Neutrophil (primary cell): ENCODE results near the gene POFUT2.

ENCODE experiments used
- H3K27ac ChIP-seq: fragments of 200-600 bp; sonication (generic); 2 replicates; pipeline ENCODE4 v1.5.1; 2016; ENCODE audit warnings: mild to moderate bottlenecking, moderate library complexity
- H3K27me3 ChIP-seq: fragments of 200-600 bp; sonication (generic); 2 replicates; pipeline ENCODE4 v1.6.0; 2016; ENCODE audit warnings: mild to moderate bottlenecking
- H3K36me3 ChIP-seq: fragments of 200-600 bp; sonication (generic); 2 replicates; pipeline ENCODE4 v1.5.1; 2017
- H3K4me1 ChIP-seq, 2 experiments: fragments of 200-600 bp in 1 of 2; sonication (generic) in 1 of 2; 1 replicate in 1 of 2; 2 replicates in 1 of 2; pipeline versions ENCODE4 v1.5.1 to v1.6.1; 2013 to 2016; ENCODE audit warnings: low read depth in 1 of 2, low read length in 1 of 2, mild to moderate bottlenecking in 1 of 2, moderate library complexity in 1 of 2; ENCODE audit not compliant: control insufficient read depth in 1 of 2, insufficient read depth in 1 of 2
- H3K4me3 ChIP-seq, 2 experiments: fragments of 200-600 bp in 1 of 2; sonication (generic) in 1 of 2; 1 replicate in 1 of 2; 2 replicates in 1 of 2; pipeline ENCODE4 v1.5.1; 2013 to 2016; ENCODE audit warnings: low read depth in 1 of 2, low read length in 1 of 2, mild to moderate bottlenecking in 1 of 2, moderate library complexity in 1 of 2
- H3K9me3 ChIP-seq: fragments of 200-600 bp; sonication (generic); 2 replicates; pipeline ENCODE4 v1.5.1; 2016
- TF ChIP-seq, protein P1 (sequence below): fragments of 200-600 bp; sonication (generic); IDR thresholded peaks from 2 replicates; pipeline ENCODE4 v1.5.1; 2016; ENCODE audit warnings: antibody characterized with exemption

The POFUT2 gene, protein sequence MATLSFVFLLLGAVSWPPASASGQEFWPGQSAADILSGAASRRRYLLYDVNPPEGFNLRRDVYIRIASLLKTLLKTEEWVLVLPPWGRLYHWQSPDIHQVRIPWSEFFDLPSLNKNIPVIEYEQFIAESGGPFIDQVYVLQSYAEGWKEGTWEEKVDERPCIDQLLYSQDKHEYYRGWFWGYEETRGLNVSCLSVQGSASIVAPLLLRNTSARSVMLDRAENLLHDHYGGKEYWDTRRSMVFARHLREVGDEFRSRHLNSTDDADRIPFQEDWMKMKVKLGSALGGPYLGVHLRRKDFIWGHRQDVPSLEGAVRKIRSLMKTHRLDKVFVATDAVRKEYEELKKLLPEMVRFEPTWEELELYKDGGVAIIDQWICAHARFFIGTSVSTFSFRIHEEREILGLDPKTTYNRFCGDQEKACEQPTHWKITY

DNA sequence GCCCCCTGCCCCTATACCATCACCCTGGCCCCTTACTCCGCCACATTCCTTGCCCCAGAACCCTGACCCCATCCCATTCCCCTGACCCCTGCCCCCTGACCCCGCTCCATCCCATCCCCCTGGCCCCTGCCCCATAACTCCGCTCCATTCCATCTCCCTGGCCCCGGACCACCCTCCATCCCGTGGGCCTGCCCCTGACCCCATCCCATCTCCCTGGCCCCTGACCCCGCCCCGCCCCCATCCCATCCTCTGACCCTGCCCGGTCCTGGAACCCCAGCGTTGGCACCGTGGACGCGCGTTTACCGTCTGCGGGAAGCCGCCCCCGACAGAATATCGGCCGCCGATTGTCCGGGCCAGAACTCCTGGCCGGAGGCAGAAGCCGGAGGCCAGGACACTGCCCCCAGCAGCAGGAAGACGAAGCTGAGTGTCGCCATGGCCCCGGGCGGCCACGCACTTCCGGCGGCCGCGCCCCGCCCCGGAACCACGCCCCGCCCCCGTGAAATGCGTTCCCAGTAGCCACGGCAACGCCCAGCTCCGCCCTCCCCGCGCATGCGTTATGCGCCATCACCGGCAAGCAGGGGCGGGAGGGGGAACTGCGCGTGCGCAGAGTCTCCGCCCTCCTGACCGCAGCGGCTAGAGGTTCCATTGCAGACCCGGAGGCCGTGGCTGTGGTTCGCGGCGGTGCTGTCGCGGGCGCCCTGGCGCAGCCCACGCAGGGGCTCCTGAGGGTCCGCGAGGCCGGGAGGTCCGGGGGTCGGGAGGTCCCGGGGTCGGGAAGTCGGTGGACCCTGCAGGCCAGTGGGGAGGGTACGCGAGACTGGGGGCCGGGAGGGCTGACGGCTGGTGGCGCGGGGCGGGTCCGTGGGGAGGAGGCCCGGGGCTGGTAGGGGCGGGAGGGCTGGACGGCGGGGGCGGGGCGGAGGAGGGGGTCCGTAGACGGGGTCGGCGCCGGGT, at the start of gene POFUT2:
POFUT2 (minus strand) TSS at position 458 of the 954 bp plus-strand sequence; CDS start at position 434, 24 bp downstream.
- no peaks in the 10 kb centered on the region for H3K9me3 ChIP-seq
- peaks cover 14 to 20% of the 10 kb centered on the region in 2 experiments for H3K4me1 ChIP-seq
- H3K36me3 ChIP-seq: peaks cover 32% of the 10 kb centered on the region
- H3K27ac ChIP-seq: peak within 1 kb of the TSS; percentile 85
- TF ChIP-seq, protein P1, sequence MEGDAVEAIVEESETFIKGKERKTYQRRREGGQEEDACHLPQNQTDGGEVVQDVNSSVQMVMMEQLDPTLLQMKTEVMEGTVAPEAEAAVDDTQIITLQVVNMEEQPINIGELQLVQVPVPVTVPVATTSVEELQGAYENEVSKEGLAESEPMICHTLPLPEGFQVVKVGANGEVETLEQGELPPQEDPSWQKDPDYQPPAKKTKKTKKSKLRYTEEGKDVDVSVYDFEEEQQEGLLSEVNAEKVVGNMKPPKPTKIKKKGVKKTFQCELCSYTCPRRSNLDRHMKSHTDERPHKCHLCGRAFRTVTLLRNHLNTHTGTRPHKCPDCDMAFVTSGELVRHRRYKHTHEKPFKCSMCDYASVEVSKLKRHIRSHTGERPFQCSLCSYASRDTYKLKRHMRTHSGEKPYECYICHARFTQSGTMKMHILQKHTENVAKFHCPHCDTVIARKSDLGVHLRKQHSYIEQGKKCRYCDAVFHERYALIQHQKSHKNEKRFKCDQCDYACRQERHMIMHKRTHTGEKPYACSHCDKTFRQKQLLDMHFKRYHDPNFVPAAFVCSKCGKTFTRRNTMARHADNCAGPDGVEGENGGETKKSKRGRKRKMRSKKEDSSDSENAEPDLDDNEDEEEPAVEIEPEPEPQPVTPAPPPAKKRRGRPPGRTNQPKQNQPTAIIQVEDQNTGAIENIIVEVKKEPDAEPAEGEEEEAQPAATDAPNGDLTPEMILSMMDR: peak; percentile 59
- peak within 1 kb of the TSS; percentile 67 to 86 for H3K4me3 ChIP-seq
- no peaks in the 10 kb centered on the region for H3K27me3 ChIP-seq

- TF ChIP-seq, protein P1: no peak
- no peak overlapping the region for H3K27ac ChIP-seq
- H3K27me3 ChIP-seq: peaks cover 35% of the 10 kb centered on the region
Observed at GRCh38 chr21:45336870-45337269, 49.2 kb upstream of the POFUT2 start.

GRCh38 chr21:45336535-45336810, 48.8 kb upstream of the POFUT2 start:
- H3K4me3 ChIP-seq: no peak overlapping the region
- peaks cover 31% of the 10 kb centered on the region for H3K27me3 ChIP-seq
- H3K36me3 ChIP-seq: no peaks in the 10 kb centered on the region
- no peaks in the 10 kb centered on the region for H3K9me3 ChIP-seq
- peaks cover 0 to 3% of the 10 kb centered on the region in 2 experiments for H3K4me1 ChIP-seq
- H3K27ac ChIP-seq: no peak overlapping the region
- TF ChIP-seq, protein P1: no peak

More at GRCh38 chr21:45336870-45337269, 49.2 kb upstream of the POFUT2 start:
- H3K36me3 ChIP-seq: no peaks in the 10 kb centered on the region
- H3K4me3 ChIP-seq: no peak overlapping the region
- H3K4me1 ChIP-seq: peaks cover 0 to 3% of the 10 kb centered on the region in 2 experiments
- H3K9me3 ChIP-seq: no peaks in the 10 kb centered on the region

DNA sequence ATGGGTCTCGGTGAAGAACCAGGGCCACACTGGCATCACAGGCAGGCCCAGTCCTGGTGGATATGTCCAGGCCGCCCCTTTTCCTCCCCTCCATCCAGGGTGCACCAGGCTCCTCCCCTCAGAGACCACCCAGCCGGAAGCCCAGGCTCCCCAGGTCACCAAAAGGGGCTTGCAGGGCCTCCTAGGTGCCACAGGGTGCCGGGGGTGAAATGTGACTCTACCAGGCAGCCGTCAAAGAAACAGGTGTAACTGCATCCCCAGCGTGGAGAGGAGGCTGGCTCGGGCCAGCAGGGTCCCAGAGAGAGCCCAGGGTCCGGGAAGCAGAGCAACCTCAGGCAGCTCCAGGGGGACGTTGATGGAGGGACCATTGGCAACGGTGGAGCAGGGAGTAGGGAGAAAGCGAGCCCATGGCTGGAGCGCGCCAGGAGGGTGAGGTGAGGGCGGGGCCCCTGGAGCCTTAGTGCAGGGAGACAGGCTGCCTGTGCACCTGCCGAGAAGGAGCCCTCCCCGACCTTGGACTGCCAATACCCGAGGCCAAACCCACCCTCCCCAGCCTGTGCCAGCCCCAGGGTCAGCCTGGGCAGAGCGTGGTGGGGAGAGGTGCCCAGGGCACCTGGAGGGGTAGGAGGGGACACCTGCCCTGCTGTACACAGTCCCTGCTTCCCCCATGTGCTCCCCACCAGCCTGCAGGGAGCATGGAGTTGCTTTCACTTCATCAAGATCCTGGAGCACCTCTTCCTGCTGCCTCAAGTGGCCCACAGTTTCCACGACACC, 48.3 kb upstream of the POFUT2 start:
- H3K4me1 ChIP-seq: peaks cover 0 to 3% of the 10 kb centered on the region in 2 experiments
- peaks cover 26% of the 10 kb centered on the region for H3K27me3 ChIP-seq
- H3K27ac ChIP-seq: no peak overlapping the region

More for the DNA sequence above, 48.3 kb upstream of the POFUT2 start:
- Histone ChIP-seq H3K4me3 (no peak overlapping the region), H3K9me3 (no peaks in the 10 kb centered on the region), H3K36me3 (no peaks in the 10 kb centered on the region)
- TF ChIP-seq, protein P1: no peak
